H1 (cell line): ENCODE measurements around the gene SPATA16. TPM values are rescaled to one million over a fixed set of nuclear protein-coding genes. Genes with fewer than 3 reads are reported as not detected.

Experiments used
- CTCF ChIA-PET: fragments of 300-600 bp; sonication (Branson Sonifier 250); formaldehyde crosslinking; loops from one replicate; lab custom pipeline; 2021; ENCODE audit not compliant: partially characterized antibody; lab: Charles Lee
- POLR2A ChIA-PET: fragments of 300-600 bp; sonication (Branson Sonifier 250); formaldehyde crosslinking; loops from one replicate; lab custom pipeline; 2021; ENCODE audit warnings: inconsistent platforms; ENCODE audit not compliant: partially characterized antibody; lab: Charles Lee
- DNase-seq, 2 experiments: peaks; one replicate each; pipeline versions ENCODE4 v3.0.0 to v3.0.0-alpha.2; 2010 to 2022; ENCODE audit warnings: low spot score in 2 of 2, low read depth in 1 of 2, mixed read lengths in 1 of 2
- FAIRE-seq: peaks from 2 replicates; lab custom pipeline; 2011; peaks lifted over from hg19 to GRCh38; lab: Jason Lieb, UNC
- H2AFZ ChIP-seq: 2 replicates; pipeline ENCODE4 v1.8.1; 2012; ENCODE audit warnings: low read length, inconsistent platforms
- H2AK5ac ChIP-seq: 2 replicates; pipeline ENCODE4 v1.6.1; 2013; ENCODE audit warnings: low read depth, low read length
- H2BK120ac ChIP-seq: replicated peaks from 2 replicates; pipeline ENCODE3; 2013; ENCODE audit warnings: low read depth, low read length, inconsistent platforms
- H2BK12ac ChIP-seq: 2 replicates; pipeline ENCODE4 v1.6.1; 2013; ENCODE audit warnings: low read depth, low read length
- H2BK15ac ChIP-seq: 2 replicates; pipeline ENCODE4 v1.6.1; 2013; ENCODE audit warnings: low read length
- H2BK20ac ChIP-seq: 2 replicates; pipeline ENCODE4 v1.6.1; 2013; ENCODE audit warnings: low read length
- H2BK5ac ChIP-seq: 2 replicates; pipeline ENCODE4 v1.6.1; 2013; ENCODE audit warnings: low read depth, low read length
- H3K14ac ChIP-seq: 2 replicates; pipeline ENCODE4 v1.6.1; 2013; ENCODE audit warnings: inconsistent platforms; ENCODE audit not compliant: insufficient read length
- H3K18ac ChIP-seq: 2 replicates; pipeline ENCODE4 v1.6.1; 2013; ENCODE audit warnings: low read length; ENCODE audit errors: extremely low read depth
- H3K23ac ChIP-seq: 2 replicates; pipeline ENCODE4 v1.6.1; 2013; ENCODE audit warnings: inconsistent platforms; ENCODE audit not compliant: insufficient read length
- H3K23me2 ChIP-seq: 2 replicates; pipeline ENCODE4 v1.6.1; 2013; ENCODE audit warnings: low read depth, low read length
- H3K27ac ChIP-seq: 2 replicates; pipeline ENCODE4 v1.6.1; 2011; ENCODE audit warnings: low read depth, low read length, inconsistent platforms
- H3K27me3 ChIP-seq, 4 experiments: replicated peaks in 1 of 4; 1 replicate in 1 of 4; 2 replicates in 3 of 4; pipeline versions ENCODE4 v1.6.1 to v1.8.1; 2011 to 2013; ENCODE audit warnings: low read length in 3 of 4, mild to moderate bottlenecking in 3 of 4, inconsistent platforms in 2 of 4, mixed read lengths in 2 of 4, moderate library complexity in 1 of 4; ENCODE audit not compliant: control insufficient read depth in 3 of 4, insufficient read depth in 3 of 4; ENCODE audit errors: extremely low read depth in 1 of 4
- H3K36me3 ChIP-seq, 4 experiments: 2 replicates each; pipeline versions ENCODE4 v1.6.1 to v1.8.1; 2011 to 2013; ENCODE audit warnings: mild to moderate bottlenecking in 4 of 4, low read length in 3 of 4, moderate library complexity in 2 of 4, control low read depth in 1 of 4, inconsistent platforms in 1 of 4; ENCODE audit not compliant: insufficient read depth in 4 of 4, control insufficient read depth in 2 of 4
- H3K4ac ChIP-seq: replicated peaks from 2 replicates; pipeline ENCODE3; 2013; ENCODE audit warnings: low read length, low read depth, mixed read lengths, inconsistent platforms; ENCODE audit not compliant: insufficient read length
- H3K4me1 ChIP-seq, 4 experiments: replicated peaks in 1 of 4; 1 replicate in 1 of 4; 2 replicates in 3 of 4; pipeline versions ENCODE4 v1.6.1 to v1.8.1; 2011 to 2013; ENCODE audit warnings: low read length in 3 of 4, inconsistent platforms in 2 of 4, mixed read lengths in 1 of 4; ENCODE audit not compliant: insufficient read depth in 4 of 4, control insufficient read depth in 3 of 4
- H3K4me2 ChIP-seq, 2 experiments: 2 replicates each; pipeline versions ENCODE4 v1.6.1 to v1.8.1; 2011 to 2013; ENCODE audit warnings: low read depth in 2 of 2, low read length in 2 of 2, control low read depth in 1 of 2, inconsistent platforms in 1 of 2, mild to moderate bottlenecking in 1 of 2; ENCODE audit not compliant: insufficient read depth in 1 of 2
- H3K4me3 ChIP-seq, 4 experiments: fragments of 200-600, 300-600 bp in 1 of 4; sonication (generic), shearing (Covaris generic), sonication (Bioruptor Twin) in 1 of 4; 2 replicates each; pipeline versions ENCODE4 v1.5.1 to v1.8.1; 2011 to 2016; ENCODE audit warnings: low read length in 4 of 4, low read depth in 3 of 4, control low read depth in 2 of 4, inconsistent platforms in 2 of 4, mild to moderate bottlenecking in 2 of 4, mixed read lengths in 1 of 4, moderate library complexity in 1 of 4; ENCODE audit not compliant: insufficient read depth in 2 of 4; ENCODE audit errors: extremely low read depth in 1 of 4
- H3K56ac ChIP-seq: replicated peaks from 2 replicates; pipeline ENCODE3; 2013; ENCODE audit warnings: low read depth, mild to moderate bottlenecking, mixed read lengths, low read length, inconsistent platforms; ENCODE audit not compliant: insufficient read length
- H3K79me1 ChIP-seq: 2 replicates; pipeline ENCODE4 v1.6.1; 2013; ENCODE audit warnings: low read depth, low read length, control low read depth
- H3K79me2 ChIP-seq, 2 experiments: 2 replicates each; pipeline versions ENCODE4 v1.6.1 to v1.8.1; 2012 to 2013; ENCODE audit warnings: low read length in 2 of 2, mild to moderate bottlenecking in 2 of 2, inconsistent platforms in 1 of 2; ENCODE audit not compliant: insufficient read depth in 2 of 2, control insufficient read depth in 1 of 2
- H3K9ac ChIP-seq, 4 experiments: replicated peaks in 1 of 4; 1 replicate in 1 of 4; 2 replicates in 3 of 4; pipeline versions ENCODE4 v1.6.1 to v1.8.1; 2011 to 2013; ENCODE audit warnings: low read depth in 3 of 4, low read length in 3 of 4, control low read depth in 2 of 4, mild to moderate bottlenecking in 2 of 4, moderate library complexity in 2 of 4, inconsistent platforms in 1 of 4; ENCODE audit errors: extremely low read depth in 1 of 4
- H3K9me3 ChIP-seq, 2 experiments: 2 replicates each; pipeline versions ENCODE4 v1.6.1 to v1.8.1; 2012 to 2013; ENCODE audit warnings: mild to moderate bottlenecking in 2 of 2, moderate library complexity in 2 of 2, control low read depth in 1 of 2, inconsistent platforms in 1 of 2, low read depth in 1 of 2, low read length in 1 of 2, mixed read lengths in 1 of 2; ENCODE audit not compliant: insufficient read depth in 2 of 2
- H4K20me1 ChIP-seq, 2 experiments: replicated peaks in 1 of 2; 2 replicates each; pipeline versions ENCODE3 to v1.8.1; 2011 to 2013; ENCODE audit warnings: inconsistent platforms in 2 of 2, low read length in 2 of 2, mild to moderate bottlenecking in 1 of 2; ENCODE audit not compliant: insufficient read depth in 2 of 2, control insufficient read depth in 1 of 2
- H4K5ac ChIP-seq: 2 replicates; pipeline ENCODE4 v1.6.1; 2013; ENCODE audit warnings: low read length, low read depth, mixed read lengths, inconsistent platforms; ENCODE audit not compliant: insufficient read length
- H4K8ac ChIP-seq: 2 replicates; pipeline ENCODE4 v1.8.0; 2013; ENCODE audit warnings: mild to moderate bottlenecking, moderate library complexity, low read length, inconsistent platforms; ENCODE audit not compliant: insufficient read depth; ENCODE audit errors: extremely low read depth
- H4K91ac ChIP-seq: replicated peaks from 2 replicates; pipeline ENCODE3; 2013; ENCODE audit warnings: low read length, mixed read lengths, inconsistent platforms; ENCODE audit not compliant: insufficient read length
- CEBPB ChIP-seq: IDR thresholded peaks from 2 replicates; pipeline ENCODE4 v1.6.1; 2012; ENCODE audit warnings: low read depth, low read length
- CTBP2 ChIP-seq: IDR thresholded peaks from 2 replicates; pipeline ENCODE4 v1.7.0; 2011; ENCODE audit warnings: borderline replicate concordance, mild to moderate bottlenecking, moderate library complexity, mixed read lengths, low read length; ENCODE audit not compliant: insufficient read depth, insufficient read length
- HDAC6 ChIP-seq: IDR thresholded peaks from one replicate; pipeline ENCODE4 v1.7.1; 2012; ENCODE audit warnings: low read depth, mild to moderate bottlenecking, inconsistent platforms, low read length, moderate library complexity
- KDM4A ChIP-seq: IDR thresholded peaks from one replicate; pipeline ENCODE4 v1.7.1; 2012; ENCODE audit warnings: low read depth, mild to moderate bottlenecking, moderate library complexity, low read length, inconsistent platforms; ENCODE audit not compliant: severe bottlenecking
- NRF1 ChIP-seq: IDR thresholded peaks from 2 replicates; pipeline ENCODE4 v1.6.1; 2011; ENCODE audit warnings: mild to moderate bottlenecking, low read depth, low read length, improper control_type of control experiment
- RXRA ChIP-seq: IDR thresholded peaks from 2 replicates; pipeline ENCODE4 v1.6.1; 2011; ENCODE audit warnings: low read depth, mild to moderate bottlenecking, low read length, moderate library complexity; ENCODE audit not compliant: insufficient read depth
- SAP30 ChIP-seq: fragments of 300-600 bp; sonication (generic); IDR thresholded peaks from 2 replicates; pipeline ENCODE4 v1.7.1; 2012; ENCODE audit warnings: low read length, moderate library complexity, mild to moderate bottlenecking, inconsistent platforms; ENCODE audit not compliant: insufficient read depth, insufficient replicate concordance
- SIN3A ChIP-seq, 2 experiments: IDR thresholded peaks in 1 of 2; conservative IDR thresholded peaks in 1 of 2; 2 replicates each; pipeline ENCODE4 v1.6.1; 2011 to 2012; ENCODE audit warnings: low read length in 2 of 2, improper control_type of control experiment in 1 of 2, low read depth in 1 of 2, mild to moderate bottlenecking in 1 of 2
- SRF ChIP-seq: IDR thresholded peaks from 2 replicates; pipeline ENCODE4 v1.6.1; 2011; ENCODE audit warnings: mild to moderate bottlenecking, low read depth, low read length, moderate library complexity
- TAF1 ChIP-seq: IDR thresholded peaks from 2 replicates; pipeline ENCODE4 v1.6.1; 2011; ENCODE audit warnings: mild to moderate bottlenecking, low read depth, low read length
- USF2 ChIP-seq: IDR thresholded peaks from 2 replicates; pipeline ENCODE4 v1.6.1; 2011; ENCODE audit warnings: low read length, improper control_type of control experiment
- WGBS, 2 experiments: shearing (Covaris generic) in 1 of 2; methylation state at CpG; one replicate each; pipeline versions ENCODE4 v1.1.6 to v1.1.7; 2013 to 2015; ENCODE audit warnings: low lambda C conversion rate in 2 of 2, mixed read lengths in 2 of 2, inconsistent platforms in 1 of 2, low coverage in 1 of 2, missing lambda C conversion rate in 1 of 2; ENCODE audit not compliant: insufficient replicate concordance in 2 of 2, insufficient coverage in 1 of 2, insufficient read length in 1 of 2; ENCODE audit errors: extremely low coverage in 1 of 2, missing lambda C conversion rate in 1 of 2; 5-methylcytosine and 5-hydroxymethylcytosine counted together
- polyA plus RNA-seq, 7 experiments: library from polyadenylated mRNA; depleted of rRNA in 3 of 7; stranded (reverse) in 5 of 7; unstranded in 2 of 7; fragments of >200 nt in 5 of 7; fragments of 200-250 nt in 2 of 7; gene quantifications; 1 replicate in 5 of 7; 2 replicates in 1 of 7; 4 replicates in 1 of 7; pipeline versions ENCODE4 v1.2.1 to v1.2.3, GENCODE V29; 2011 to 2013; ENCODE audit warnings: missing spikeins in 2 of 7, mixed read lengths in 2 of 7
- total RNA-seq: library from RNA; stranded (reverse); fragmentation: NEBNext Ultra II Directional; extraction: Animal tissue kit (Norgen Biotek cat#: 25700); gene quantifications from 2 replicates; pipeline ENCODE4 v1.2.1, GENCODE V29; 2021

SPATA16 gene
- total and polyA plus RNA-seq, 2 of the 8 experiments (the other 6 are each of a cell fraction or from before 2014, with no cell fraction given) = 0.05 to 2.7 TPM

GRCh38 chr3:172869368-172869771, 271.7 kb downstream of the SPATA16 start:
- Histone ChIP-seq H3K9me3 (no peaks in the 10 kb centered on the region), H3K14ac (no peak overlapping the region), H3K4me2 (no peak overlapping the region), H3K4ac (no peak overlapping the region), H3K18ac (no peak overlapping the region), H2BK20ac (no peak overlapping the region), H3K27me3 (peaks cover 0 to 1% (median 0%) of the 10 kb centered on the region in 4 experiments; a peak in 1 of 7 replicates), H4K91ac (no peak overlapping the region), H4K5ac (no peak overlapping the region), H3K27ac (no peak overlapping the region), H2BK12ac (no peak overlapping the region), H4K20me1 (no peaks in the 10 kb centered on the region), H2BK15ac (no peak overlapping the region), H4K8ac (no peak overlapping the region), H3K9ac (no peak overlapping the region), H3K79me2 (no peaks in the 10 kb centered on the region), H2AK5ac (no peak overlapping the region), H3K56ac (no peak overlapping the region), H2AFZ (no peak overlapping the region), H2BK5ac (no peak overlapping the region), H3K4me1 (peaks cover 0 to under 1% (median 0%) of the 10 kb centered on the region in 4 experiments; a peak in 1 of 7 replicates), H3K4me3 (no peak overlapping the region), H2BK120ac (no peak overlapping the region), H3K79me1 (no peaks in the 10 kb centered on the region), H3K23me2 (no peaks in the 10 kb centered on the region), H3K23ac (no peak overlapping the region), H3K36me3 (no peaks in the 10 kb centered on the region)
- ChIA-PET CTCF (interaction anchor here (0.7 to 0.9 kb wide), 2 partner anchors 20 to 32 kb away, joined by 3 read pairs; no protein-coding TSS in a partner anchor), POLR2A (no interaction called here)
- DNase-seq (no peak), FAIRE-seq (no peak)
- 95% methylated on average over 3 of the region's 3 CpGs; no CpG with 5 or more reads in 1 of the 2 experiments for WGBS, 2 experiments
- no peak for TF ChIP-seq USF2
- TF ChIP-seq SAP30 = no peak
- no peak for TF ChIP-seq KDM4A
- no peak for TF ChIP-seq NRF1
- no peak for TF ChIP-seq CEBPB
- TF ChIP-seq HDAC6 = no peak
- TF ChIP-seq SIN3A (conservative IDR thresholded peaks at IDR 0.05 in 1 of 2, IDR thresholded peaks at IDR 0.05 in 1 of 2; ENCODE audit: low read depth in 1 of 2, low read length in 2 of 2) = no peak
- no peak for TF ChIP-seq CTBP2
- TF ChIP-seq TAF1 = no peak
- no peak for TF ChIP-seq SRF
- no peak for TF ChIP-seq RXRA
